ENCODE measurements around the gene TBL3. TPM values are rescaled to one million over a fixed set of nuclear protein-coding genes. Genes with fewer than 3 reads are reported as not detected.

The TBL3 gene
- polyA plus RNA-seq, 1 donor: 34.3 TPM

- peak; percentile 99 for DNase-seq
These were observed 7.1 kb upstream of the TBL3 start, which contains the start of gene RPS2 for GRCh38 chr16:1964506-1965395. Gene RPS2, minus strand, starts transcription at chr16:1964826. Its CDS starts 201 bp downstream, at chr16:1964625.

GRCh38 chr16:1965396-1966001, 6.4 kb upstream of the TBL3 start:
- DNase-seq: no peak

DNA sequence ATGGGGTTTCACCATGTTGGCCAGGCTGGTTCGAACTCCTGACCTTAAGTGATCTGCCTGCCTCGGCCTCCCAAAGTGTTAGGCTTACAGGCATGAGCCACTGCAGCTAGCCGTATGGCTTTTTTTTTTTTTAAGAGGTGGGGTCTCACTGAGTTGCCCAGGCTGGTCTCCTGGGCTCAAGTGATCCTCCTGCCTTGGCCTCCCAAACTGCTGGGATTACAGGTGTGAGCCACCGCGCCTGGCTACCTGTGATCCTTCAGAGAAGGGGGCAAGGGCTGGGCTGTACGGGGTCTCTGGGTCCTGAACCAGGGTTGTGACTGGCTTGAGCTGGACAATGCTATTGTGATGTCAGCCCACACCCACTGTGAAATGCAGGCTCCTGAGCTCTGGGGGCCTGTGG, 5.4 kb upstream of the TBL3 start, which contains the start of gene RNF151:
Gene RNF151 (plus strand): TSS at position 397 of the 400 bp plus-strand sequence. CDS start 26 bp downstream, outside the sequence.
- no peak for DNase-seq

DNA sequence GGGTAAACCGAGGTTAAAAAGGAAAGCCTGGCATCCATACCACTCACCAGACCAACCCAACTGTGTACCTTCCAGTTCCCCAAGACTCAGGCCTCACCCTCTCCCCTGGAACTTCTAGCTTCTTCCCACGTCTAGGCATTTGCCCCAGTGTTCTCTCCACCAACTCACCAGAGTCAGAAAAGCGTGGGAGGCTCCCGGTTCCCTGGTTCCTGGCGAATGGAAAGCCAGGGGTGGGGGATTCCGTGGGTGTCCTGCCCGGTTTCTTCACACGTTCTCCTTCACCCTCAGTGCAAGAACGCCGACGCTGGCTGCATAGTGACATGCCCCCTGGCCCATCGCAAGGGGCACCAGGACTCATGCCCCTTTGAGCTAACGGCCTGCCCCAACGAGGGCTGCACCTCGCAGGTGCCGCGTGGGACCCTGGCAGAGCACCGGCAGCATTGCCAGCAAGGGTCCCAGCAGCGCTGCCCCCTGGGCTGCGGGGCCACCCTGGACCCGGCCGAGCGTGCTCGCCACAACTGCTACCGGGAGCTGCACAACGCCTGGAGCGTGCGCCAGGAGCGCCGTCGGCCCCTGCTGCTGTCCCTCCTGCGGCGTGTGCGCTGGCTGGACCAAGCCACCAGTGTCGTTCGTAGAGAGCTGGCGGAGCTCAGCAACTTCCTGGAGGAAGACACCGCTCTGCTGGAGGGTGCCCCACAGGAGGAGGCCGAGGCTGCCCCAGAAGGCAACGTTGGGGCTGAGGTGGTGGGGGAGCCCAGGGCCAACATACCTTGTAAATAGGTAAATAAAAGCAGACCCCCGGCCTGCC, 3.5 kb upstream of the TBL3 start:
- DNase-seq: no peak

DNA sequence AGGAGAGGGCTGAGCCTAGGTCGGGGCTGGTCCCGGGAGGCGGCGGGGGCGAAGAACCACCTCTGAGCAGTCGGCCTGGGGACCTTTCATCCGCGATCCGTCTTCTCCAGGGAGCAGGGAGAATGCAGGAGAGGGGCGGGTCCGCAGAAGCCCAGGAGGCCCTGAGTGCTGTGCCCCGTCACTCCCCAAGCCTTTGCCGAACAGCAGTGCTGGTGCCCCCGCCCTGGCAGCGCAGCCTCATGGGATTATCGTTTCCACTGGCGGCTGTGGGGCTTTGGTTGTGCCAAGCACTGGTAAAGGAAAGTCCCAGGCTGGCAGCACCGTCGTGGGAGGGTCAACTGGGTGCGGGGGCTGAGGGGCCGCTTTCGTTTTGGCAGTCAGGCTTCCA, 631 bp downstream of the TBL3 start:
- no peak for DNase-seq

DNA sequence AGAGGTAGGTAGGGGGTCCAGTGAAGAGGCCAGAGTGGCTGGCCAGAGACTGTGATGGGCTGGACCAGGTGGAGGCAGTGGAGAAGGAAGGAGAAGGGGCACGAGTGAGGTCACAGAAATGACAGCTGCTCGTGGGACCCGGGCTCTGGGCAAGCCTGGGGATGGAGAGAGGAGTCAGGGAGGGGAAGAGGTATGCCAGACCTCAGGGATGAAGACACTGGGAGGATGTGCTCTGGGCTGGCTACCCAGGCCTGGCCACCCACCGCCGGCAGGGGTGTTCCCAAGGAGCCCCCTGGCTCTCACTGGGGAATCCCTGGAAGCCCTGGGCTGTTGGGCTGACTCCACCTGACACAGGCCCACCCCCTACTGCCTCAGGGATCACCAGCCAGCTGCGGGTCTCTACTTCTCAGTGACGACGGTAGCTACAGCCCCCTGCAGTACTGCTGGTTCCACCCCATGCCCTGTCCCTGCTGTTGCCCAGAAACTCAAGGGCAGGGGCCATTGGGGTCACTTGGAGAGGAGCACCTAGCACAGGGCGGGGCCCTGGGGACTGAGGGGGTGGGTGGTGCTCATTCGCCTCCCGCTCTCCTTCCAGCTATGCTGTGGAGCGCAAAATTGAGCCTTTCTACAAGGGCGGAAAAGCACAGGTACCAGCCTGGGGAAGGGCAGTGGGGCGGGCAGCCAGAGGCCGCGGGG, 1.8 kb downstream of the TBL3 start:
- DNase-seq: no peak

DNA sequence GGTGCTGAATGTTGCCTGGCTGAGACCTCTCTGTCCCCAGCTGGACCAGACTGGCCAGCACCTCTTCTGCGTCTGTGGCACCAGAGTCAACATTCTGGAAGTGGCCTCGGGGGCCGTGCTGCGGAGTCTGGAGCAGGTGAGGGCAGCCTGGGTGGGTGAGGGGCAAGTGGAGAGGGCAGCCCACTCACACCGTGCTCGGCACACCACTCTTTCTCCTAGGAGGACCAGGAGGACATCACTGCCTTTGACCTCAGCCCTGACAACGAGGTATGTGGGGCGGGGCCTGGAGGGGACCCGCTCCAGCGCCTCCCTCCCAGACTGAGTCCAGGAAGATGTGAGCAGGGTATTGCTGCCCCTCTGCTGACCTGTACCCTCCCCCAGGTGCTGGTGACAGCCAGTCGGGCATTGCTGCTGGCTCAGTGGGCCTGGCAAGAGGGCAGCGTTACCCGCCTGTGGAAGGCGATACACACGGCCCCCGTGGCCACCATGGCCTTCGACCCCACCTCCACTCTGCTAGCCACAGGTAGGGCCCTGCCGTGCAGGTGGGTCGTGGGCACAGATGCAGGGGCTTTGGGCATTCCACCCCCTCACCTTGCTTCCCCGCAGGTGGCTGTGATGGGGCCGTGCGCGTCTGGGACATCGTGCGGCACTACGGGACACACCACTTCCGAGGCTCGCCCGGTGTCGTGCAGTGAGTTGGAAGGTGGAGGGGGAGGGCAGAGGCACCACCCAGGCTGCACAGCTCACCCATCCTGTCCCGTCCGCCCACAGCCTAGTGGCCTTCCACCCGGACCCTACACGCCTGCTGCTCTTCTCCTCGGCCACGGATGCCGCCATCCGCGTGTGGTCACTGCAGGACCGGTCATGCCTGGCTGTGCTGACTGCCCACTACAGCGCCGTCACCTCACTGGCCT, 2.6 kb downstream of the TBL3 start:
- no peak for DNase-seq

DNA sequence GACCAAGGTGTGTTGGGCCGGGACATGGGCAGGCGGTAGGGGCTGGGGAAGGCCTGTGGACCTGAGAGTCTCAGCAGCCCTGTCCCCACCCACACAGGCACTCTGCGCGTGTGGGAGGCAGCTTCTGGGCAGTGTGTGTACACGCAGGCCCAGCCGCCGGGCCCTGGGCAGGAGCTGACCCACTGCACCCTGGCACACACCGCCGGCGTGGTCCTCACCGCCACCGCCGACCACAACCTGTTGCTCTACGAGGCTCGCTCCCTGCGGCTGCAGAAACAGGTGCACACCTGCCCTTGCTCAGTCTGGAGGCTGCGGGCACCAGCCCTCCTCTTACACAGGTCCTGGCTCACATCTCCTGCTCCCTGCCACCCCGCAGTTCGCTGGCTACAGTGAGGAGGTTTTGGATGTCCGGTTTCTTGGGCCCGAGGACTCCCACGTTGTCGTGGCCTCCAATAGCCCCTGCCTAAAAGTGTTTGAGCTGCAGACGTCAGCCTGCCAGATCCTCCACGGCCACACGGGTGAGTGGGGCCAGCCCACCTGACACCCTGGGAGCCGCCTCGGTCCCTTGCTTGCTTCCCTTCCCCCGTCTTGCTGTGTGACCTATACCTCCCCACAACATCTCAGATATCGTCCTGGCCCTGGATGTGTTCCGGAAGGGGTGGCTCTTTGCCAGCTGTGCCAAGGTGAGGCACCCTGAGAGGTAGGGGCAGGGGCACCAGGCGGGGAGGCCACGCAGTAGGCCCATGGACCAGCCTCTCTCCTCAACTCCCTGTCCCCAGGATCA, 3.8 kb downstream of the TBL3 start:
- no peak for DNase-seq

GRCh38 chr16:1976216-1976520, 4.3 kb downstream of the TBL3 start:
- no peak for DNase-seq

GRCh38 chr16:1976951-1977874, 5.4 kb downstream of the TBL3 start:
- DNase-seq: no peak

DNA sequence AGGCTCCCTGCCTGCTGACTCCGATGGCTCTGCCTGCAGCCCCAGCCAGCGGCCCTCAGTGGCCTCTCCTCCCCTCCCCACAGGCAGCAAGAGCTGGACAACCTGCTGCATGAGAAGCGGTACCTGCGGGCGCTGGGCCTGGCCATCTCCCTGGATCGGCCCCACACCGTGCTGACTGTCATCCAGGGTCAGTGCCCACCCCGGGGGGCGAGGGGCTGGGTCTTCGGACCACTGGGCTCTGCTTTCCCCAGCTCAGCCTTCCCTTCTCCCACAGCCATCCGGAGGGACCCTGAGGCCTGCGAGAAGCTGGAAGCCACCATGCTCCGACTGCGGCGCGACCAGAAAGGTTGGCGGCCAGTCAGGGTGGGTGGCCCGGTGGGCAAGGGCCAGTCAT, 6.0 kb downstream of the TBL3 start:
- no peak for DNase-seq

GRCh38 chr16:1978476-1979120, 6.7 kb downstream of the TBL3 start:
- no peak for DNase-seq

- DNase-seq: no peak
These were observed 7.6 kb downstream of the TBL3 start for GRCh38 chr16:1979271-1980029.

DNA sequence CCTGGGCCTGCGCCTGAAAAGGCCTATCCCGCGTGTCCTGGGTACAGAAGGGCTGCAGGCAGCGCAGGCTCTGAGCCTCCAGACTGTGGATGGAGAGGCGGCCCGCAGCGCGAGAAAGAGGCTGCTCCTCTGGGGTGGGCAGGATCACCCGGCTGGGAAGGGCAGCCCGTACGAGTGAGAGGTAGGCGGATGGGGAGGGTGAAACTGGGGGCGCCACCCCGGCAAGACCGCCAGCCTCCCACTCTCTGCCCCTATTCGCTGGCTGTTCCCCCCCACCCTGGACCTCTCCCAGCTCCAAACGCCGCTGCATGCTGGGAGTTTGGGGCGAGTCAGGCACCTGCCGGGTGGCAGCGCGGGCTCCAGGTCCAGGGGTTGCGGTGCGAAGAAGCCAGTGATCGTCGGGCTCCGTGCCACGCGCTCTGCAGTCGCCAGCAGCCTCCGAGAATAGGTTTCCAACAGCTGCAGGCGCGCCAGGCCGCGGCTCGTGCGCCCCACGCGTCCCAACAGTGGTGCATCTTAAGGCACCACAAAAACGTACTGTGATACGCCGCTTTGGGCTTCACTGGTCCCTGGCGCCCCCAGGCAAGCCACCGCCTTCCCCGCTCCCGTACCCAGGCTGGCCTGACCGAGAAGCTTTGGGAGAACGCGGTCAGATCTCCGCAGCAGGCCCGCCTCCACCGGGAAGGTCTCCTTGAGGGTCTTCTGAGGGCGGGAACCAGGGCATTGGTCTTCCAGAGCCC, 8.3 kb downstream of the TBL3 start:
- DNase-seq: no peak

- DNase-seq: no peak
These were observed 8.9 kb downstream of the TBL3 start for GRCh38 chr16:1980770-1981087.

GRCh38 chr16:1981398-1981836, 9.6 kb downstream of the TBL3 start, which contains the start of gene NOXO1:
Gene NOXO1, minus strand, starts transcription at chr16:1981469. Its CDS starts 290 bp downstream, at chr16:1981179.
- DNase-seq: no peak

DNA sequence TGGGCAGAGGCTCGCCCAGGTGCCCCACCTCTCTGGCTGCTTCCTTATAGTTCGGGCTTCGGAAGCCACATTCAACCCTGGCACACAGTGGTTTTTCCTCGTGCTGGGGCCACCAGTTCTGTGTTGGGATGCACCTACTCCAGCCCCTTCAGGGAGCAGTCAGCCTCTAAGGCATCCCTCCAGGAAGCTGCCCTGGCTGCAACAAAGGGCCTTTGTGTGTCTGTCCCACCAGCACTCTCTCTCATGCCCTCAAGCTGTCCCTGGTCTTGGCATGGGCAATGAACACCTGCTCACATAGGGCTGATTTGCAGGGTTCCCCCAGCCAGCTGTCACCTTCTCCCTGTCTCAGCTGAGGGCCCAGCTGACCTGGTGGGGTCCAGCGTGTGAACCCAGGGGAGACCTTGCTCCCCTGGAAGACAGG, 10.2 kb downstream of the TBL3 start:
- DNase-seq: no peak

Measured in hindlimb muscle (tissue), 1 donor.